Immature natural killer cell (primary cell): Measurements from ENCODE around the gene RFLNA. TPM values are rescaled to one million over a fixed set of nuclear protein-coding genes. Genes with fewer than 3 reads are reported as not detected.

Experiments used
- DNase-seq, 3 donors: peaks; one replicate each; pipeline ENCODE4 v3.0.0; 2022; ENCODE audit warnings: mixed read lengths in 1 of 3
- H3K27ac Mint-ChIP-seq, 6 donors: one replicate each; pipeline ENCODE4 v1.8.0; 2020; ENCODE audit warnings: mixed read lengths in 6 of 6, mild to moderate bottlenecking in 5 of 6, inconsistent platforms in 4 of 6, moderate library complexity in 3 of 6
- H3K27me3 Mint-ChIP-seq, 3 donors: one replicate each; pipeline ENCODE4 v1.8.0; 2020 to 2021; ENCODE audit warnings: low read depth in 3 of 3, mild to moderate bottlenecking in 3 of 3, mixed read lengths in 3 of 3, moderate library complexity in 3 of 3, inconsistent platforms in 1 of 3
- H3K36me3 Mint-ChIP-seq, 3 donors: one replicate each; pipeline ENCODE4 v1.8.0; 2020; ENCODE audit warnings: mixed read lengths in 3 of 3, inconsistent platforms in 2 of 3, mild to moderate bottlenecking in 2 of 3
- H3K4me1 Mint-ChIP-seq, 2 donors: one replicate each; pipeline ENCODE4 v1.8.0; 2020; ENCODE audit warnings: inconsistent platforms in 2 of 2, mild to moderate bottlenecking in 2 of 2, mixed read lengths in 2 of 2, moderate library complexity in 1 of 2
- H3K4me3 Mint-ChIP-seq, 5 donors: one replicate each; pipeline ENCODE4 v1.8.0; 2020; ENCODE audit warnings: mild to moderate bottlenecking in 5 of 5, mixed read lengths in 5 of 5, inconsistent platforms in 3 of 5, moderate library complexity in 3 of 5
- H3K9me3 Mint-ChIP-seq, 6 donors: one replicate each; pipeline ENCODE4 v1.8.0; 2020; ENCODE audit warnings: mild to moderate bottlenecking in 6 of 6, mixed read lengths in 6 of 6, inconsistent platforms in 4 of 6, moderate library complexity in 3 of 6
- polyA plus RNA-seq, 3 donors: library from polyadenylated mRNA; unstranded; fragments of 300-500 nt; fragmentation: Illumina TruSeq; gene quantifications; one replicate each; pipeline ENCODE4 v1.2.3, GENCODE V29; 2021

Gene RFLNA
- polyA plus RNA-seq, 3 donors from 2014 or later, result not detected

- Mint-ChIP-seq H3K36me3 (no peaks in the 10 kb centered on the region), H3K4me1 (no peaks in the 10 kb centered on the region), H3K9me3 (no peaks in the 10 kb centered on the region), H3K27me3 (peaks cover 1 to 8% (median 3%) of the 10 kb centered on the region in 3 donors), H3K27ac (no peak overlapping the region), H3K4me3 (no peak overlapping the region)
- DNase-seq, result no peak
These were observed 21.3 kb upstream of the RFLNA start for GRCh38 chr12:124273630-124274029.

GRCh38 chr12:124276337-124276736, 18.6 kb upstream of the RFLNA start:
- no peaks in the 10 kb centered on the region for H3K9me3 Mint-ChIP-seq
- DNase-seq, result no peak
- peaks cover 4 to 11% (median 4%) of the 10 kb centered on the region in 3 donors for H3K27me3 Mint-ChIP-seq
- no peaks in the 10 kb centered on the region for H3K4me1 Mint-ChIP-seq
- H3K27ac Mint-ChIP-seq, result no peak overlapping the region
- no peak overlapping the region for H3K4me3 Mint-ChIP-seq
- H3K36me3 Mint-ChIP-seq, result no peaks in the 10 kb centered on the region

GRCh38 chr12:124277394-124278241, 17.3 kb upstream of the RFLNA start:
- Mint-ChIP-seq H3K27ac (no peak overlapping the region), H3K36me3 (no peaks in the 10 kb centered on the region), H3K4me1 (no peaks in the 10 kb centered on the region), H3K4me3 (no peak overlapping the region), H3K27me3 (peaks cover 4 to 7% (median 4%) of the 10 kb centered on the region in 3 donors), H3K9me3 (no peaks in the 10 kb centered on the region)
- no peak for DNase-seq

GRCh38 chr12:124278389-124279101, 16.3 kb upstream of the RFLNA start:
- H3K36me3 Mint-ChIP-seq, result no peaks in the 10 kb centered on the region
- H3K27ac Mint-ChIP-seq, result no peak overlapping the region
- H3K4me1 Mint-ChIP-seq, result no peaks in the 10 kb centered on the region
- H3K4me3 Mint-ChIP-seq, result no peak overlapping the region
- H3K9me3 Mint-ChIP-seq, result no peaks in the 10 kb centered on the region
- no peak for DNase-seq
- peaks cover 4 to 7% (median 7%) of the 10 kb centered on the region in 3 donors for H3K27me3 Mint-ChIP-seq

- Mint-ChIP-seq H3K27ac (no peak overlapping the region), H3K4me3 (no peak overlapping the region), H3K27me3 (peaks cover 4 to 11% (median 7%) of the 10 kb centered on the region in 3 donors), H3K9me3 (peaks cover 0 to 4% (median under 1%) of the 10 kb centered on the region in 6 donors), H3K36me3 (no peaks in the 10 kb centered on the region), H3K4me1 (no peaks in the 10 kb centered on the region)
- no peak for DNase-seq
These were observed 15.6 kb upstream of the RFLNA start for GRCh38 chr12:124279315-124279714.

- no peak overlapping the region for H3K4me3 Mint-ChIP-seq
- peaks cover 4 to 16% (median 10%) of the 10 kb centered on the region in 3 donors for H3K27me3 Mint-ChIP-seq
- no peak overlapping the region for H3K27ac Mint-ChIP-seq
- DNase-seq, result no peak
- H3K4me1 Mint-ChIP-seq, result no peaks in the 10 kb centered on the region
- H3K36me3 Mint-ChIP-seq, result peaks cover 0 to 2% (median 0%) of the 10 kb centered on the region in 3 donors
- H3K9me3 Mint-ChIP-seq, result peaks cover 2 to 10% (median 3%) of the 10 kb centered on the region in 6 donors
These were observed 15.0 kb upstream of the RFLNA start for GRCh38 chr12:124279846-124280360.

GRCh38 chr12:124281309-124281708, 13.6 kb upstream of the RFLNA start:
- Mint-ChIP-seq H3K4me1 (no peaks in the 10 kb centered on the region), H3K27me3 (peaks cover 5 to 19% (median 10%) of the 10 kb centered on the region in 3 donors), H3K9me3 (peaks cover 4 to 21% (median 8%) of the 10 kb centered on the region in 6 donors), H3K27ac (no peak overlapping the region), H3K36me3 (peaks cover 0 to 3% (median 0%) of the 10 kb centered on the region in 3 donors), H3K4me3 (no peak overlapping the region)
- DNase-seq, result no peak

- Mint-ChIP-seq H3K27me3 (peaks cover 5 to 21% (median 9%) of the 10 kb centered on the region in 3 donors), H3K4me3 (no peak overlapping the region), H3K9me3 (peaks cover 4 to 21% (median 8%) of the 10 kb centered on the region in 6 donors), H3K27ac (no peak overlapping the region), H3K4me1 (no peaks in the 10 kb centered on the region), H3K36me3 (peaks cover 0 to 3% (median 0%) of the 10 kb centered on the region in 3 donors)
- DNase-seq, result no peak
These were observed 12.6 kb upstream of the RFLNA start for GRCh38 chr12:124282287-124282686.

GRCh38 chr12:124283326-124283725, 11.6 kb upstream of the RFLNA start:
- peaks cover 4 to 21% (median 8%) of the 10 kb centered on the region in 6 donors for H3K9me3 Mint-ChIP-seq
- H3K4me3 Mint-ChIP-seq, result no peak overlapping the region
- H3K36me3 Mint-ChIP-seq, result peaks cover 0 to 3% (median 0%) of the 10 kb centered on the region in 3 donors
- H3K4me1 Mint-ChIP-seq, result no peaks in the 10 kb centered on the region
- no peak overlapping the region for H3K27ac Mint-ChIP-seq
- no peak for DNase-seq
- peaks cover 5 to 21% (median 9%) of the 10 kb centered on the region in 3 donors for H3K27me3 Mint-ChIP-seq

- Mint-ChIP-seq H3K27me3 (peaks cover 3 to 17% (median 9%) of the 10 kb centered on the region in 3 donors), H3K4me3 (no peak overlapping the region), H3K4me1 (no peaks in the 10 kb centered on the region), H3K9me3 (peaks cover 4 to 21% (median 8%) of the 10 kb centered on the region in 6 donors), H3K36me3 (peaks cover 0 to 3% (median 0%) of the 10 kb centered on the region in 3 donors), H3K27ac (no peak overlapping the region)
- DNase-seq, result no peak
These were observed 10.5 kb upstream of the RFLNA start for GRCh38 chr12:124284368-124284767.

- no peak for DNase-seq
- H3K4me1 Mint-ChIP-seq, result no peaks in the 10 kb centered on the region
- H3K4me3 Mint-ChIP-seq, result no peak overlapping the region
- no peak overlapping the region for H3K27ac Mint-ChIP-seq
- H3K9me3 Mint-ChIP-seq, result peaks cover 4 to 21% (median 8%) of the 10 kb centered on the region in 6 donors
- H3K27me3 Mint-ChIP-seq, result peaks cover 1 to 17% (median 3%) of the 10 kb centered on the region in 3 donors
- peaks cover 0 to 3% (median 0%) of the 10 kb centered on the region in 3 donors for H3K36me3 Mint-ChIP-seq
These were observed 8.5 kb upstream of the RFLNA start for GRCh38 chr12:124286414-124286813.

- Mint-ChIP-seq H3K36me3 (peaks cover 0 to 3% (median 0%) of the 10 kb centered on the region in 3 donors), H3K4me1 (no peaks in the 10 kb centered on the region), H3K27ac (no peak overlapping the region), H3K27me3 (peaks cover 1 to 17% (median 3%) of the 10 kb centered on the region in 3 donors), H3K4me3 (no peak overlapping the region), H3K9me3 (peaks cover 4 to 21% (median 8%) of the 10 kb centered on the region in 6 donors)
- no peak for DNase-seq
These were observed 7.9 kb upstream of the RFLNA start for GRCh38 chr12:124286971-124287370.

- H3K9me3 Mint-ChIP-seq, result peaks cover 2 to 11% (median 4%) of the 10 kb centered on the region in 6 donors
- no peak for DNase-seq
- H3K27ac Mint-ChIP-seq, result no peak overlapping the region
- H3K4me3 Mint-ChIP-seq, result no peak overlapping the region
- peaks cover 4 to 11% (median 6%) of the 10 kb centered on the region in 3 donors for H3K27me3 Mint-ChIP-seq
- H3K4me1 Mint-ChIP-seq, result no peaks in the 10 kb centered on the region
- H3K36me3 Mint-ChIP-seq, result peaks cover 0 to under 1% (median 0%) of the 10 kb centered on the region in 3 donors
These were observed 5.0 kb upstream of the RFLNA start for GRCh38 chr12:124289634-124290600.
